Progenitor cell of endocrine pancreas (in vitro differentiated cells): Measurements from ENCODE around the gene SOAT1. TPM values are rescaled to one million over a fixed set of nuclear protein-coding genes. Genes with fewer than 3 reads are reported as not detected.
"Not testable (repeated sequence)": the region's sequence is repeated elsewhere in the genome, so short reads cannot be mapped to it uniquely, and the experiment has no call there.

ENCODE experiments used
- DNase-seq: peaks from one replicate; pipeline ENCODE4 v3.0.0; 2021; ENCODE audit warnings: low spot score; ENCODE audit not compliant: unreplicated experiment
- H3K27ac Mint-ChIP-seq: 2 replicates; pipeline ENCODE4 v1.8.0; 2021; ENCODE audit warnings: mild to moderate bottlenecking, moderate library complexity, mixed read lengths
- H3K27me3 Mint-ChIP-seq: 2 replicates; pipeline ENCODE4 v1.8.0; 2021; ENCODE audit warnings: mixed read lengths
- H3K36me3 Mint-ChIP-seq: 2 replicates; pipeline ENCODE4 v1.8.0; 2022; ENCODE audit warnings: mixed read lengths; ENCODE audit not compliant: insufficient read depth
- H3K4me1 Mint-ChIP-seq: 2 replicates; pipeline ENCODE4 v1.8.0; 2021; ENCODE audit warnings: low read depth, mixed read lengths
- H3K4me3 Mint-ChIP-seq: 2 replicates; pipeline ENCODE4 v1.8.0; 2021; ENCODE audit warnings: low read depth, mild to moderate bottlenecking, moderate library complexity, mixed read lengths
- H3K9me3 Mint-ChIP-seq: 2 replicates; pipeline ENCODE4 v1.8.0; 2021; ENCODE audit warnings: low read depth, mixed read lengths
- total RNA-seq: library from RNA; stranded (reverse); gene quantifications from 2 replicates; pipeline ENCODE4 v1.2.1, GENCODE V29; 2021
- TF ChIP-seq, protein P1 (sequence below): fragments of 200-600 bp; sonication (generic); IDR thresholded peaks from one replicate; pipeline ENCODE4 v1.5.0; 2021; ENCODE audit warnings: antibody characterized with exemption, mild to moderate bottlenecking; ENCODE audit not compliant: unreplicated experiment

Gene SOAT1
- total RNA-seq, 1 donor from 2014 or later, result 61.5 TPM

DNA sequence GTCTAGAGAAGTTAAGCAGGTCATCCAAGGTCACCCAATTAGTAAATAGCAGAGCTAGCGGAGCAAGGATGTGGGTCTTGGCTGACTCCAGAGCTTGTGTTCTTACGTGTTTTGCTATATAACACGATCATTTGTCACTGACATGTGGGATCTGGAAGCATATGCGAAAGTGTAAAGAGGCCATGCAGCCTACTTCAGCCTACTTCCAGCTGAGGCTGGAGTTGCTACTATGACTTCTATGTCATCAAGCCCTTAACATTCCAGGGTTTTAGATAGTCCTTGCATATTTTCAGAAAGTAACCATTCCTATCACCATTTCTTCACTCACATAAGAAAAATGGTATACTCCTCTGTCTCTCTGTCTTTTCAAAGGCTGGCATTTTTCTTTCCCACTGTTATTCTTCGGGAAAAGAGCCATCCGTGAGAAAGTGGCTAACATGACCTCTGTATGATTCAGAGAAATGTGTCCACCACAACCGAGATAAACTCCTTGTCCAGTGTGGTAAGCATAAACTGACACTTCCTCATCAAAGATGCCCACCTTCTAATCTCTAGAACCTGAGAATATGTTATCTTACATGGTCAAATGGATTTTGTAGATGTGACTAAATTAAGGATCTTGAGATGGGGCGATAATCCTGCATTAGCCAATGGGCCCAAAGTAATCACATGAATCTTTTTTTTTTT is 40.2 kb upstream of the SOAT1 start:
- TF ChIP-seq, protein P1, sequence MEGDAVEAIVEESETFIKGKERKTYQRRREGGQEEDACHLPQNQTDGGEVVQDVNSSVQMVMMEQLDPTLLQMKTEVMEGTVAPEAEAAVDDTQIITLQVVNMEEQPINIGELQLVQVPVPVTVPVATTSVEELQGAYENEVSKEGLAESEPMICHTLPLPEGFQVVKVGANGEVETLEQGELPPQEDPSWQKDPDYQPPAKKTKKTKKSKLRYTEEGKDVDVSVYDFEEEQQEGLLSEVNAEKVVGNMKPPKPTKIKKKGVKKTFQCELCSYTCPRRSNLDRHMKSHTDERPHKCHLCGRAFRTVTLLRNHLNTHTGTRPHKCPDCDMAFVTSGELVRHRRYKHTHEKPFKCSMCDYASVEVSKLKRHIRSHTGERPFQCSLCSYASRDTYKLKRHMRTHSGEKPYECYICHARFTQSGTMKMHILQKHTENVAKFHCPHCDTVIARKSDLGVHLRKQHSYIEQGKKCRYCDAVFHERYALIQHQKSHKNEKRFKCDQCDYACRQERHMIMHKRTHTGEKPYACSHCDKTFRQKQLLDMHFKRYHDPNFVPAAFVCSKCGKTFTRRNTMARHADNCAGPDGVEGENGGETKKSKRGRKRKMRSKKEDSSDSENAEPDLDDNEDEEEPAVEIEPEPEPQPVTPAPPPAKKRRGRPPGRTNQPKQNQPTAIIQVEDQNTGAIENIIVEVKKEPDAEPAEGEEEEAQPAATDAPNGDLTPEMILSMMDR, result no peak
- Mint-ChIP-seq H3K27me3 (no peaks in the 10 kb centered on the region), H3K4me3 (no peak overlapping the region), H3K36me3 (no peaks in the 10 kb centered on the region), H3K27ac (no peak overlapping the region), H3K9me3 (no peaks in the 10 kb centered on the region), H3K4me1 (no peaks in the 10 kb centered on the region)
- DNase-seq, result no peak

DNA sequence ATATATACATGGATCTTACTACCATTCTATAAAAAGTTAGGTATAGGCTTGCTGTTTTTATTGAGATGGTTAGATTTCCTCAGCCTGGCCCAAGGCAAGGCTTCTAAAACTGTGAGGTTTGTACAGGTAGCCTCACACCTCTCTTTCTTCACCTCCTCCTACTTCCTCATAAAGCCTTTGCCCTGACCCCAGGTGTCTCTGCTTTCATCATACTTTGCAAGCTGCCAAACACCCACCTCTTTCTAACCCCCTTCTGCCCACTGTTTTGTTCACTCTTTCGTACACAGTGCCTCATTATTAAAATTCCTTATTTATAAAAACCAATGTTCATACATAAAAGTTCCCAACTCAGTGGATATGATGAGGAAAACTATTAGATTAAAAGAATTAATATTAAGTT is 31.4 kb upstream of the SOAT1 start:
- H3K27me3 Mint-ChIP-seq, result no peaks in the 10 kb centered on the region
- H3K9me3 Mint-ChIP-seq, result no peaks in the 10 kb centered on the region
- no peaks in the 10 kb centered on the region for H3K36me3 Mint-ChIP-seq
- TF ChIP-seq, protein P1, result no peak
- peaks cover 8% of the 10 kb centered on the region for H3K4me1 Mint-ChIP-seq
- no peak overlapping the region for H3K4me3 Mint-ChIP-seq
- H3K27ac Mint-ChIP-seq, result no peak overlapping the region
- DNase-seq, result no peak

DNA sequence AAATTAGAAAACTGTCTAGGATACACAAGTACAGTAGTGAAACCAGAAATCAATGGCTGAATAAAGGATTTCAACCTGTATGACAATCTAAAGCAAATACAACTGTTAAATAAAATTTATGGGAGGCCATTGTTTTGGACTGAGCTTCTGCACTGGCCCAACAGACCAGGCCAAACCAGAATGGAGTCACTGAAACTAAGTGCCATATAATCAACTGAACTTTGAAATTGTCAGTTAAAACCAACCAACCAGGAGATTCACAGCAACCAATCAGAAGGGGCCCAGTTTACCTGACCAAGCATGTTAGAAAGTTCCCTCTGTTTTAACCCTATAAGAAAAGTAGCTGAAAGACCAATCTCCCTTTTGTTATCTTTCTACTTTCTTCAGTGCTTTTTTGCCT is 30.5 kb upstream of the SOAT1 start:
- Mint-ChIP-seq H3K27ac (no peak overlapping the region), H3K27me3 (no peaks in the 10 kb centered on the region), H3K4me3 (no peak overlapping the region), H3K36me3 (no peaks in the 10 kb centered on the region), H3K9me3 (no peaks in the 10 kb centered on the region), H3K4me1 (peaks cover 8% of the 10 kb centered on the region)
- DNase-seq, result no peak
- TF ChIP-seq, protein P1, result no peak

DNA sequence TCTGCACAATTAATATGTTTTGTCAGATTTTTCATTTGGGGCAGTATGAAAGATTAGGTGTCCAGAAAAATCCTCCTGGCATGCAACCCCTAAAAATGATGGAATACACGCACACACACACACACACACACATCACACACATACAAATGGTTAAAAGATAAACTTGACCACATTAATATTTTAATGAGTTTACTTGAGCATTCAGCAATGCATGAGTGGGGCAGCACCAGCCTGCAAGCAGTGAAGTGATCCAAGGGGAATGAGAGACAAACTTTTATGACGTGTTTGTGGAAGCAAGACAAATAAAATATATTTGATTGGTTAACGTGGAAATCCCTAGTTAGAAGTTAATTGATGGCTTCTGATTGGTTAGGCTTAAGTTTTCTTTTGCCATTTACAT is 29.1 kb upstream of the SOAT1 start:
- no peak overlapping the region for H3K27ac Mint-ChIP-seq
- TF ChIP-seq, protein P1, result no peak
- H3K4me1 Mint-ChIP-seq, result peaks cover 8% of the 10 kb centered on the region
- H3K9me3 Mint-ChIP-seq, result no peaks in the 10 kb centered on the region
- H3K4me3 Mint-ChIP-seq, result no peak overlapping the region
- H3K36me3 Mint-ChIP-seq, result no peaks in the 10 kb centered on the region
- no peak for DNase-seq
- no peaks in the 10 kb centered on the region for H3K27me3 Mint-ChIP-seq

DNA sequence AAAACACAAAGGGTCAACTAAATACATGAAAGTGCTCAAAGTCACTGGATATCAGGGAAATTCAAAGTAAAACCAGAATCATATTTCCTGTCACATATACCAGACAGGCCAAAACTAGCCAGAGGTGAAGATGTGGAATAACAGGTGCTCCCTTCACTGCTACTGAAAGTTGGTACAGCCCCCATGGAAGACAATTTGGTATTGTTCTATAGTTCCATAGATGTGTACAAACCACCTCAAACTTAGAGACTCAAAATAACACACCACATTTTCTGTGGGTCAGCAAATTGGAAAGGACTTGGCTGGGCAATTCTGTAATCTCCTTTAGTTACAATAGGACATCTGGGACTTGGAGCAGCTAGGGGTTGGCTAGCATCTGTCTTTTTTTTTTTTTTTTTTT is 24.5 kb upstream of the SOAT1 start:
- no peak overlapping the region for H3K27ac Mint-ChIP-seq
- H3K27me3 Mint-ChIP-seq, result no peaks in the 10 kb centered on the region
- no peaks in the 10 kb centered on the region for H3K9me3 Mint-ChIP-seq
- DNase-seq, result no peak
- peaks cover 6% of the 10 kb centered on the region for H3K4me1 Mint-ChIP-seq
- TF ChIP-seq, protein P1, result no peak
- no peak overlapping the region for H3K4me3 Mint-ChIP-seq
- H3K36me3 Mint-ChIP-seq, result no peaks in the 10 kb centered on the region

DNA sequence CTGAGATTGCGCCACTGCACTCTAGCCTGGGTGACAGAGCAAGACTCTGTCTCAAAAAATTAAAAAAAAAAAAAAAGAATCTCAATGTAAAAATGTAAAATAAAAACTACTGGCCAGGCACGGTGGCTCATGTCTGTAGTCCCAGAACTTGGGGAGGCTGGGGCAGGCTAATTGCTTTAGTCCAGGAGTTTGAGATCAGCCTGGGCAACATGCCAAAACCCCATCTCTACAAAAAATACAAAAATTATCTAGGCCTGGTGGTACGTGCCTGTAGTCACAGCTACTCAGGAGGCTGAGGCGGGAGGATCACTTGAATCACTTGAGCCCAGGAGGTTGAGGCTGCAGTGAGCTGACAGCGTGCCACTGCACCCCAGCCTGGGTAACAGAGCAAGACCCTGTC is 19.2 kb upstream of the SOAT1 start:
- not testable (repeated sequence) for H3K4me1 Mint-ChIP-seq, H3K27me3 Mint-ChIP-seq, DNase-seq, H3K36me3 Mint-ChIP-seq, H3K9me3 Mint-ChIP-seq, H3K4me3 Mint-ChIP-seq, H3K27ac Mint-ChIP-seq
